Glomerular visceral epithelial cell (primary cell): ENCODE results near the gene PSMB9.
A peak's percentile ranks its signal among the peaks of the same experiment; 100 is the strongest.
"Not testable (repeated sequence)": the region's sequence is repeated elsewhere in the genome, so short reads cannot be mapped to it uniquely, and the experiment has no call there.

Experiments used
- DNase-seq: peaks from one replicate; pipeline ENCODE4 v3.0.0-alpha.2; 2016; ENCODE audit errors: extremely low spot score

PSMB9 gene

DNA sequence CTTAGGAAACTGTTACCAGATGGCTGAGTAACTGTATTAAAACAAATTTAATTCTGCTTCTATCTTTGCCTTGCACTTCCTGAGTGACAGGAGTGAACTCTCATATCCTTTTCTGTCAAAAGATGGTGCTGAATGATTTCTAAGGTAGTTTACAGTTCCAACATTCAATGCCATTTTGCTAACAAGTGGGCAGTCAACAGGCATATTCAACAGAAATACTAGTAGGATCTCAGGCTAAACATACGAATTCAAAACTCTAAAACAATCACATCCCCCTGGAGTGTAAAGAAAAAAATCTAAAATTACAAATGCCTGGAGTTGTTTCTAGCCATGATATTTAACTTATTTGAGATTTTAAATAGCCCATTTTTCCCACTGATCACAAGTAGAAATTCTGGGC is 6.7 kb downstream of the PSMB9 start:
- no peak for DNase-seq

DNA sequence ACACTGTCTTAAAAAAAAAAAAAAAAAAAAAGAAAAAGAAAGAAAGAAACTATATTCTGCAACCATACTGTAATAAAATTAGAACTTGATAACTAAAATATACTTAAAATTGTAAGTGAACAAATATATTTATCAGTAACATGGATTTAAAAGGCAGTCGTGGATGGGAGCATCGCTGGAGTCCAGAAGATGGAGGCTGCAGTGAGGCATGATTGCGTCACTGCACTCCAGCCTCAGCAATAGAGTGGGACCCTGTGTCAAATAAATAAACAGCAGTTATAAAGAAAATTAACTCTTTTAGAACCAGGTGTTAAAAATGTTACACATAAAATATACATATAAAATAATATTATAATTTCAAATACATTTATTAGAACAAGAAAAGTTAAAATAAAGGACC is 8.7 kb downstream of the PSMB9 start:
- no peak for DNase-seq

DNA sequence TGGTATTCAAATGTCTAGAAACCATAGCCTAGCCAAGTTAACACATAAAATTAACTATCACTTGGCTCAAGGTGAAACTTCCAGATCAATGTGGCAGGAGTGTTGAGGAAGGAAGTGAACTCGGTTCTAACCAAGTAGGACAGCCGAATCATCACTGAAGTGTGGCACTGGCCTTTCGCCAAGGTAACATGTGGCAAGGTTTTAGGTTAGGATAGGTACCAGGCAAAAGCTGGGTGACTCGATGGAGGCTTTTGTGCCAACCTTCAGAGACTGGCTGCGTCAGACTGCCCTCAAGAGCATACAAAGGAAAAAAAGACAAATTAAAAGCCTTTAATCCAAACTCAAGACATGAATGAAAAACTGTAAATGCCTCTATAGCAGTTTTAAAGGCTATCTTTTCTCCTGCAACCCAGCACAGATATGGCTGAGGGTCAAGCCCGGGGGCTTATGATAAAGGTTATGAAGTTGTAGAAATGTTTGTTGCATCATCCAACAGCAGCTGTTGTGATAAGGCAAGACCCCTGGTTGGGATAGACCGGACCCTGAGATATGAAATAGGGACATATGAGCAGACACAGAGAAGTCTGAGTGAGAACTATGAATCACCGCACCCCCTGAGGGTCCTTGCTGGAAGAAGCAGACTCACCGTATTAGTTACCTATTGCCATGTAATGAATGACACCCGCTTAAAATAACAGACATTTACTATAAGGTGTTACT is 11.9 kb downstream of the PSMB9 start:
- no peak for DNase-seq

GRCh38 chr6:32867022-32867477 is 13.1 kb downstream of the PSMB9 start:
- no peak for DNase-seq

DNA sequence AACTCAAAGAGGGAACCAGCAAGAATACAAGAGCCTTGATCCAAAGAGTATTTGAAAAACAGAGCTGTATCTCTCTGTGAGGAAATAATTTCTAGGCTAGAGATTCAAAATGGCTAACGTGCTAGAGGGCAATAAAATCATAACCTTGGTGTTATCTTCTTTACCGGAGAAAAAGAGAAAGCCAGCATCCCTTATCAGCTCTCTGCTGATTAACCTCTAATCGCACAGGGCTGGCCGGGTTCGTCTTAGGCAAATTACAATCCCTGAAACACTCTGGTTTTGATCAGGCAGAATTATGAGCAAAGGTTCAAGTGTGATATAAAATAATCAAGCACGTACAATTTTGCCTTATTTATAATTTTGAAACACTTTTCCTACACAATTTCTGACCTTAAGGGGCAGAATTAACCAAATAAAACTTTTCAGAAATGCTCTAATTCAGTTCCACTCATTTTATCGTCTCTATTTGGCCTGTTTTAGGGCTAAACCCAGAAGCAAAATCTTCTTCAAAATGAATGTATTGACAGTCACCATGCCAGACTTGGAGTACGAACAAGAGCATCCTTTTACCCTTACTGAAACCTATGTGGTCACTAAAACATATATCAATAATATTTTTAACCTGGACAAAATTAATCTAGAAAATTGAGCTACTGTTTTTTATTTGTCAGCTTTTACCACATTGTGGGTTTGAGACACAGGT is 13.7 kb downstream of the PSMB9 start:
- DNase-seq, result no peak

DNA sequence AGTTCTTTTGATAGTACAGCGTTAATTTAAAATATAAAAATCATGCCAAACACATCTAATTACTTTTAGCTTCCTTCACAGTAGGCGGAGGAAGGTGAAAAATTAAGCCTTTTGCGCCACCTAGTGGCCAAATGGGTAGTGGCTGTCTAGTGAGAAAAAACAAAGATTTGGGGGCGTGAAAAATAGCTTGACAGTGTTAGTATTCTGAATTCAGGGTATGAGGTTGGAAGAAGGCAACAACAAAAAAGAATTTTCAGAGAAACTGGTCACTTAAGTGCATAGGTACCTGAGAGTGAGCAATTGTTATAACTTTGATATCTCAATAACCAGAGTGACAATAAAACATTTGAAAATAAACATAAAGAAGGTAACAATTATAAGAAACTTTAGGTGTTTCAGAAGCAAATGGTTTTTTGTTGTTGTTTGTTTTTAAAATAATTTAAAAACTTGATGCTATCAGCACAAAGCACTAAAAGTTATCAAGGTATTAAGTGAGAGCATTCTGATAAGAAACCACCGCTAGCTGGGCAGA is 14.3 kb downstream of the PSMB9 start:
- DNase-seq, result peak; percentile 72

GRCh38 chr6:32873947-32874346 is 20.0 kb downstream of the PSMB9 start:
- DNase-seq, result not testable (repeated sequence)

GRCh38 chr6:32876603-32877002 is 22.6 kb downstream of the PSMB9 start:
- no peak for DNase-seq

GRCh38 chr6:32879691-32880090 is 25.7 kb downstream of the PSMB9 start:
- no peak for DNase-seq

GRCh38 chr6:32880962-32881361 is 27.0 kb downstream of the PSMB9 start:
- DNase-seq, result not testable (repeated sequence)

DNA sequence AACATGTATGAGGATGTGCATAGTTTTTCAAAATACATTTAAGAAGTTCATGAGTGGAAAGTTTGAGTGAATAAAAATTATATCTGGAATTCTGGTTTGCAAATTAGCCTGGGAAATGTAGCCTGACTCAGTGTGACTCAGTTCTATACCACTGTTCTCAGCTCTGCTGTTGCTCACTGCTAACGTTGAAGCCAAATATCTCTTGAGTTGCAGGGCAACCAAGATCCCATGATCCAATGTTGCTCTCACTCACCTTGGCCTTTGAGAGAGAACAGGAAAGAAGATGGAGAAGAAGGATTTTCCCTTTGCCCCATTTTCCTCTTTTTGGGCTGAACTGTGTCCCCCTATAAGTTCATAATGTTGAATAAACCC is 28.9 kb downstream of the PSMB9 start:
- no peak for DNase-seq

- no peak for DNase-seq
Observed at GRCh38 chr6:32883789-32884188, 29.8 kb downstream of the PSMB9 start.

DNA sequence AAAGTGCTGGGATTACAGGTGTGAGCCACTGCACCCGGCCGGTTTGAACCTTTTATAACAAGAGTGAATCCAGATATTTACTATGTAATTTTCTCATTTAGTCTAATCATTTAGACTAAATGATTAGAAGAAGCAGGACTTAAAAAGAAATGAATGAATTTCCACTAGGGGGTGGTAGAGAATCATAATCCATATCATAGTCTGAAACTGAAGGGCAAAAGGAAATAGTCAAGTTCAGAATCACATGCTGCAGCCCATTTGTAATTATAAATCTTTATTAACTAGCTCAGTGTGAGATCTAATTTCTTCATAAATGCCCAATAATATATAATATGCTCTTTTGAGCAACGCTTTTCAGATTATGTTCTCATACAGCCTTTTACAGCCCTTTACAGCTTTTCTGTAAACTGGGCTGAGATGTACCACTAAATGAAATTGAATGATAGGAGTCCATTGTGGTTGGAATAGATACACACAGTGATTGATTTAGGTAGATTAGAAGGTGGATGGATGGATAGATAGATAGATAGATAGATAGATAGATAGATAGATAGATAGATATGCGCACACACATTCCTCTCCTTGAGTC is 31.8 kb downstream of the PSMB9 start:
- peak; percentile 66 for DNase-seq

DNA sequence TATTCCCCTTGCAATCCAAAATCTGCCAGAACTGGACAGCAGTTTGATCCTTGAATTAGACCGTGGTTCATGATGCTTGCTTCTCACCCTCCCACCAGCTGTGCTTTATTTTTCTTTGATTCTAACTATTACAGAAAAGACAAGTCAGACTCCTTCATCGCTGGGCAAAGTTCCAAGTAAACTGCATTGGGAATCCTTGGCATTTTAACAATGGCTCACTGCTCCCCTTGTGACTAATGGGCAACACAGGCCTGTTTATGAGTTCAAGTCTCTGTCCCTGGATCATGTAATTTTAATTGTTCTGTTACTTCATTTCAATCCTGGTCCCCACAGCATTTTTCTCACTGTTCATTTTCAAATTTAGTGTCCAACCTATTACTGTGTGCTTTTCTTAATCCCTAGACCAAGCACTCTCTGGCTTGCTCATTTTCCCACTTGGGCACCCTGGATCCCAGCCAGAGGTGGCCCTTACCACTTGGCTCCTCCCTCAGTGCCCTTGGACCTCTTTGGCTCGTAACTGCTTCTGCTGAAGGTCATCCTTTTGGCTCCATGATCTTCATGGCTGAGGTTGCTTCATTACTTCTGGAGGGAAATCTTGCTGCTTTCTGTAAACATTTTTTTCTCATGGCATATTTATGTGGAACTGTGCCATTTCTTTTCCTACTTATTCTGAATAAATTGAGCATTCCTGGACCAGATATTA is 32.8 kb downstream of the PSMB9 start:
- DNase-seq, result peak; percentile 77

- no peak for DNase-seq
Observed at GRCh38 chr6:32887616-32888015, 33.6 kb downstream of the PSMB9 start.

- DNase-seq, result no peak
Observed at GRCh38 chr6:32888576-32888975, 34.6 kb downstream of the PSMB9 start.

- no peak for DNase-seq
Observed at GRCh38 chr6:32889533-32889932, 35.5 kb downstream of the PSMB9 start.

DNA sequence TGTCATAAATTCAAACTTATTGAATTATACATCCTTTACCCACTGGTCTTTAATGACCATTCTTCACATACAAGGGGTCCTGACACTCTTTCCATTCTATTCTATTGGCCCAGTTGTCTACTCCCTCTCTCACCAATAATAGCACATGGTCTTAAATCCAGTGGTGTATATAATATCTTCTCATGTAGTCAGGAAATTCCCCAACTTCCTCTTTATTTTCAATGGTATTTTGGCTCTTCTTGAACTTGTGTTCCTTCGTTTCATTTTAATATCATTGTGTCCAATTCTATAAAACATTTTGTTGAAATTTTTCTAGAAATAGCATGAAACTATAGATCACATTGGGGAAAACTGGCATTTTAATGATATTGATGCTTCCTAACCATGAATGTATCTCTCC is 36.8 kb downstream of the PSMB9 start:
- DNase-seq, result no peak

- DNase-seq, result peak; percentile 95
Observed at GRCh38 chr6:32894085-32895005, 40.4 kb downstream of the PSMB9 start.

DNA sequence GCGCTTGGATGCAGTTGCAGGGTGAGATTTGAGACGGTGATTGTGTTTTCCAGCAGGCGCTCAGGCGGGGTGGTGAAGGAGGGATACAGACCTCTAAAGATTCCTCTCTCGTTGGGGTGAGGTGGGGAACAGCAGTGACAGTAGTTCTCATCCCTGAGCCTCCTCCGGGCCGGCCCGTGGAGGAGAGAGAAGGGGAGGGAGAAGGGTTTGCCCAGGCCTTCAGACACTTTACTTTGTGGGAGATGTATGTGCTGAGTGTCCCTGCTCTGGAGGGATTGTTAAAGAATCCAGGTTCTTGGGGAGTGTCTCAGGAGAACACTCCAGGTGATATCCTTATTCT is 41.0 kb downstream of the PSMB9 start:
- no peak for DNase-seq

DNA sequence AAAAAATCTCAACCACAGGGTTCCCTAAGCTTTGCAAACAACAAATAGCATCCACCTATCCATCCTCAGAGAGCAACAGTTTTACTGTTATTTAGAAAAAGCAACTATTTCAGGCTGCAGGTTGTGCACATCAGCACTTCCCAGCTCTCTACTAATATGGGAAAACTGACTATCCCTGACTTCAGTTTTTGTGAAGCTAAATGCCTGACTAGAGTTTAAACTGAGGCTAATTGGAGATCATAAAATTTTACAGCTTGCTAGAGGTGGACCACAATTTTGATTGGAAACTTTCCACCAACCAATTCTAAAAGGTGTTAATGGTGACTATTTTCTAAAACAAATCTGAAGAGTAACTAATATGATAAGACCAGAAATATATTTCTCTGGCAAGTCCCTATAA is 50.0 kb downstream of the PSMB9 start:
- no peak for DNase-seq
